ENCODE measurements around the gene ANKRD33B. TPM values are rescaled to one million over a fixed set of nuclear protein-coding genes. Genes with fewer than 3 reads are reported as not detected.

ANKRD33B gene
- total and polyA plus RNA-seq, 2 of the 8 experiments (the other 6 are each of a cell fraction or from before 2014, with no cell fraction given): 6.9 to 20.6 TPM

GRCh38 chr5:10628601-10629000 lies 64.7 kb downstream of the ANKRD33B start (continued):
- TF ChIP-seq CTCF (IDR thresholded peaks at IDR 0.05; ENCODE audit: control extremely low read depth in 1 of 3, insufficient read depth in 1 of 3, low read depth in 1 of 3, low read length in 3 of 3) (no peak), EP300 (IDR thresholded peaks at IDR 0.05; ENCODE audit: borderline replicate concordance in 1 of 2, low read depth in 2 of 2, low read length in 2 of 2) (no peak), ZNF274 (IDR thresholded peaks at IDR 0.05; ENCODE audit: borderline replicate concordance, extremely low read depth, low read length) (no peak)
